Liver (tissue), 9 donors: Measurements from ENCODE around the gene SRSF2. TPM values are rescaled to one million over a fixed set of nuclear protein-coding genes. Genes with fewer than 3 reads are reported as not detected.

ENCODE experiments used
- DNase-seq: peaks from one replicate; pipeline ENCODE4 v3.0.0-alpha.2; 2017; ENCODE audit warnings: low spot score
- H3K27ac ChIP-seq, 2 donors: one replicate each; pipeline ENCODE4 v1.7.0; 2013; ENCODE audit warnings: inconsistent platforms in 2 of 2, low read length in 2 of 2, control low read depth in 1 of 2, low read depth in 1 of 2, mild to moderate bottlenecking in 1 of 2
- H3K27me3 ChIP-seq, 4 donors: one replicate each; pipeline versions ENCODE4 v1.6.1 to v1.7.0; 2013; ENCODE audit warnings: low read length in 3 of 4, inconsistent platforms in 1 of 4, mild to moderate bottlenecking in 1 of 4, moderate library complexity in 1 of 4; ENCODE audit not compliant: control insufficient read depth in 4 of 4, insufficient read depth in 4 of 4
- H3K36me3 ChIP-seq, 4 donors: one replicate each; pipeline versions ENCODE4 v1.6.1 to v1.7.0; 2013; ENCODE audit warnings: low read length in 3 of 4, mild to moderate bottlenecking in 3 of 4, low read depth in 1 of 4, moderate library complexity in 1 of 4; ENCODE audit not compliant: control insufficient read depth in 4 of 4, insufficient read depth in 3 of 4
- H3K4me1 ChIP-seq, 4 donors: one replicate each; pipeline versions ENCODE4 v1.6.1 to v1.7.0; 2013; ENCODE audit warnings: low read length in 3 of 4, mild to moderate bottlenecking in 3 of 4, moderate library complexity in 1 of 4; ENCODE audit not compliant: control insufficient read depth in 4 of 4, insufficient read depth in 4 of 4
- H3K4me3 ChIP-seq, 3 donors: one replicate each; pipeline versions ENCODE4 v1.6.1 to v1.7.0; 2013; ENCODE audit warnings: low read length in 3 of 3, control low read depth in 1 of 3, low read depth in 1 of 3, mild to moderate bottlenecking in 1 of 3
- H3K9ac ChIP-seq, 2 donors: one replicate each; pipeline ENCODE4 v1.7.0; 2013; ENCODE audit warnings: low read length in 2 of 2, mild to moderate bottlenecking in 2 of 2, moderate library complexity in 2 of 2, control low read depth in 1 of 2, low read depth in 1 of 2
- H3K9me3 ChIP-seq, 4 donors: one replicate each; pipeline versions ENCODE4 v1.6.1 to v1.7.0; 2013; ENCODE audit warnings: low read length in 3 of 4; ENCODE audit not compliant: control insufficient read depth in 4 of 4
- ATF3 ChIP-seq: IDR thresholded peaks from 2 replicates; pipeline ENCODE4 v1.6.1; 2016; ENCODE audit warnings: antibody characterized with exemption
- CTCF ChIP-seq: fragments of 150-350 bp; IDR thresholded peaks from 2 replicates; pipeline ENCODE4 v1.5.1; 2017; ENCODE audit warnings: improper control_type of control experiment, low read depth, low read length; ENCODE audit not compliant: missing input control
- EGR1 ChIP-seq, 2 donors: IDR thresholded peaks; 2 replicates each; pipeline ENCODE4 v1.6.1; 2016 to 2018; ENCODE audit warnings: antibody characterized with exemption in 2 of 2, low read depth in 2 of 2
- FOXA1 ChIP-seq: IDR thresholded peaks from 2 replicates; pipeline ENCODE4 v1.6.1; 2016; ENCODE audit warnings: antibody characterized with exemption
- FOXA2 ChIP-seq: IDR thresholded peaks from 2 replicates; pipeline ENCODE4 v1.6.1; 2016; ENCODE audit warnings: antibody characterized with exemption
- GABPA ChIP-seq, 2 donors: IDR thresholded peaks in 1 of 2; conservative IDR thresholded peaks in 1 of 2; 2 replicates each; pipeline ENCODE4 v1.6.1; 2016; ENCODE audit warnings: antibody characterized with exemption in 2 of 2, mild to moderate bottlenecking in 1 of 2, moderate library complexity in 1 of 2
- HNF4A ChIP-seq, 2 donors: conservative IDR thresholded peaks; 2 replicates each; pipeline ENCODE4 v1.6.1; 2016; ENCODE audit warnings: antibody characterized with exemption in 2 of 2, mild to moderate bottlenecking in 2 of 2
- HNF4G ChIP-seq: IDR thresholded peaks from 2 replicates; pipeline ENCODE4 v1.6.1; 2016; ENCODE audit warnings: antibody characterized with exemption
- JUND ChIP-seq, 2 donors: IDR thresholded peaks; 2 replicates each; pipeline ENCODE4 v1.6.1; 2016; ENCODE audit warnings: antibody characterized with exemption in 2 of 2
- MAX ChIP-seq: IDR thresholded peaks from 2 replicates; pipeline ENCODE4 v1.6.1; 2016; ENCODE audit warnings: antibody characterized with exemption
- RAD21 ChIP-seq, 2 donors: IDR thresholded peaks; 2 replicates each; pipeline ENCODE4 v1.6.1; 2016; ENCODE audit warnings: antibody characterized with exemption in 2 of 2, mild to moderate bottlenecking in 2 of 2
- RXRA ChIP-seq, 2 donors: IDR thresholded peaks; 2 replicates each; pipeline ENCODE4 v1.6.1; 2017 to 2018; ENCODE audit warnings: antibody characterized with exemption in 2 of 2, mild to moderate bottlenecking in 1 of 2
- WGBS: extraction: QIAGEN DNeasy Blood & Tissue Kit; methylation state at CpG from one replicate; pipeline ENCODE4 v1.1.7; 2013; 5-methylcytosine and 5-hydroxymethylcytosine counted together
- polyA plus RNA-seq, 2 donors: library from polyadenylated mRNA; stranded (reverse) in 1 of 2; unstranded in 1 of 2; fragments of 200-250 nt in 1 of 2; fragments of >200 nt in 1 of 2; fragmentation: Nextera tagmentation in 1 of 2; extraction: Ambion mirVana in 1 of 2; gene quantifications; one replicate each; pipeline versions ENCODE4 v1.2.1 to v1.2.3, GENCODE V29; 2013 to 2015
- total RNA-seq, 2 donors: library from RNA; depleted of rRNA; stranded (reverse); fragments of >200 nt; gene quantifications; one replicate each; pipeline ENCODE4 v1.2.3, GENCODE V29; 2014
- donor health status: healthy.
- donor health status: healthy.
- donor health status: healthy.
- donor health status: healthy.
- donor health status: healthy.

Gene SRSF2
- total and polyA plus RNA-seq, 4 donors = 66.5 to 184 (median 150) TPM

- H3K4me1 ChIP-seq = peaks cover 0 to 11% (median 7%) of the 10 kb centered on the region in 4 donors
- H3K4me3 ChIP-seq = no peak overlapping the region
- WGBS = 89% methylated on average over 3 of the region's 3 CpGs
- H3K27me3 ChIP-seq = no peaks in the 10 kb centered on the region
- H3K9ac ChIP-seq = no peak overlapping the region
- no peak for DNase-seq
- no peak overlapping the region for H3K27ac ChIP-seq
- no peaks in the 10 kb centered on the region for H3K36me3 ChIP-seq
- no peak for TF ChIP-seq HNF4G
- H3K9me3 ChIP-seq = no peaks in the 10 kb centered on the region
Observed at GRCh38 chr17:76706817-76707216, 30.3 kb downstream of the SRSF2 start.

GRCh38 chr17:76704805-76705204 lies 32.3 kb downstream of the SRSF2 start:
- Histone ChIP-seq H3K4me3 (no peak overlapping the region), H3K27me3 (no peaks in the 10 kb centered on the region), H3K27ac (no peak overlapping the region), H3K9me3 (no peaks in the 10 kb centered on the region), H3K9ac (no peak overlapping the region), H3K36me3 (no peaks in the 10 kb centered on the region), H3K4me1 (no peaks in the 10 kb centered on the region)
- 73% methylated on average over 4 of the region's 4 CpGs for WGBS
- no peak for DNase-seq
- TF ChIP-seq RXRA (IDR thresholded peaks at IDR 0.05) = no peak
- no peak for TF ChIP-seq RAD21 (IDR thresholded peaks at IDR 0.05)
- TF ChIP-seq HNF4G = no peak
- TF ChIP-seq JUND (IDR thresholded peaks at IDR 0.05) = no peak
- no peak for TF ChIP-seq HNF4A (conservative IDR thresholded peaks at IDR 0.05)
- no peak for TF ChIP-seq CTCF
- no peak for TF ChIP-seq FOXA1
- TF ChIP-seq GABPA (IDR thresholded peaks at IDR 0.05 in 1 of 2, conservative IDR thresholded peaks at IDR 0.05 in 1 of 2) = no peak
- TF ChIP-seq EGR1 (IDR thresholded peaks at IDR 0.05; ENCODE audit: low read depth in 2 of 2) = no peak

GRCh38 chr17:76702941-76703637 lies 34.0 kb downstream of the SRSF2 start:
- H3K9ac ChIP-seq = no peak overlapping the region
- no peaks in the 10 kb centered on the region for H3K36me3 ChIP-seq
- no peak for DNase-seq
- 86% methylated on average over 10 of the region's 10 CpGs for WGBS
- H3K4me3 ChIP-seq = no peak overlapping the region
- no peaks in the 10 kb centered on the region for H3K9me3 ChIP-seq
- H3K27me3 ChIP-seq = no peaks in the 10 kb centered on the region
- no peak overlapping the region for H3K27ac ChIP-seq
- TF ChIP-seq RAD21 (IDR thresholded peaks at IDR 0.05) (no peak), MAX (no peak), FOXA1 (no peak), EGR1 (IDR thresholded peaks at IDR 0.05; ENCODE audit: low read depth in 2 of 2) (no peak), HNF4A (conservative IDR thresholded peaks at IDR 0.05) (no peak), FOXA2 (no peak), HNF4G (no peak), ATF3 (no peak)
- H3K4me1 ChIP-seq = no peaks in the 10 kb centered on the region
